ENCODE measurements around the gene BEGAIN. TPM values are rescaled to one million over a fixed set of nuclear protein-coding genes. Genes with fewer than 3 reads are reported as not detected.

BEGAIN gene
- total and polyA plus RNA-seq, 2 donors (not counting 1 experiment from before 2014, with no cell fraction given) = under 0.01 to 0.17 TPM

GRCh38 chr14:100535287-100536120 lies 51.7 kb downstream of the BEGAIN start:
- Histone ChIP-seq H2AFZ (ENCODE audit: low read length) (no peak overlapping the region), H3K4me2 (ENCODE audit: extremely low read depth, insufficient read depth, low read length) (no peak overlapping the region), H3K27ac (ENCODE audit: insufficient read depth, low read length) (no peak overlapping the region), H3K36me3 (ENCODE audit: control insufficient read depth, insufficient read depth, low read length) (no peaks in the 10 kb centered on the region), H4K20me1 (ENCODE audit: control insufficient read depth, extremely low read depth, insufficient read depth, low read length) (no peaks in the 10 kb centered on the region), H3K4me1 (ENCODE audit: control insufficient read depth, extremely low read depth, insufficient read depth, low read length) (peaks cover 5% of the 10 kb centered on the region), H3K9me3 (ENCODE audit: control insufficient read depth, insufficient read depth, low read depth, low read length) (no peaks in the 10 kb centered on the region), H3K27me3 (ENCODE audit: control insufficient read depth, insufficient read depth, low read length) (no peaks in the 10 kb centered on the region), H3K4me3 (replicated peaks in 1 of 4; ENCODE audit: control extremely low read depth in 1 of 4, insufficient read depth in 1 of 4, low read depth in 3 of 4, low read length in 4 of 4) (no peak overlapping the region), H3K79me2 (ENCODE audit: control insufficient read depth, insufficient read depth, low read length) (no peaks in the 10 kb centered on the region), H3K9ac (ENCODE audit: insufficient read depth, low read length) (no peak overlapping the region)
- DNase-seq (ENCODE audit: low read depth in 2 of 2) = no peak
- no peak for TF ChIP-seq EZH2 (IDR thresholded peaks at IDR 0.05; ENCODE audit: low read length, missing control alignments)
- TF ChIP-seq, protein P1, sequence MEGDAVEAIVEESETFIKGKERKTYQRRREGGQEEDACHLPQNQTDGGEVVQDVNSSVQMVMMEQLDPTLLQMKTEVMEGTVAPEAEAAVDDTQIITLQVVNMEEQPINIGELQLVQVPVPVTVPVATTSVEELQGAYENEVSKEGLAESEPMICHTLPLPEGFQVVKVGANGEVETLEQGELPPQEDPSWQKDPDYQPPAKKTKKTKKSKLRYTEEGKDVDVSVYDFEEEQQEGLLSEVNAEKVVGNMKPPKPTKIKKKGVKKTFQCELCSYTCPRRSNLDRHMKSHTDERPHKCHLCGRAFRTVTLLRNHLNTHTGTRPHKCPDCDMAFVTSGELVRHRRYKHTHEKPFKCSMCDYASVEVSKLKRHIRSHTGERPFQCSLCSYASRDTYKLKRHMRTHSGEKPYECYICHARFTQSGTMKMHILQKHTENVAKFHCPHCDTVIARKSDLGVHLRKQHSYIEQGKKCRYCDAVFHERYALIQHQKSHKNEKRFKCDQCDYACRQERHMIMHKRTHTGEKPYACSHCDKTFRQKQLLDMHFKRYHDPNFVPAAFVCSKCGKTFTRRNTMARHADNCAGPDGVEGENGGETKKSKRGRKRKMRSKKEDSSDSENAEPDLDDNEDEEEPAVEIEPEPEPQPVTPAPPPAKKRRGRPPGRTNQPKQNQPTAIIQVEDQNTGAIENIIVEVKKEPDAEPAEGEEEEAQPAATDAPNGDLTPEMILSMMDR (conservative IDR thresholded peaks at IDR 0.05 in 1 of 2, IDR thresholded peaks at IDR 0.05 in 1 of 2; ENCODE audit: low read depth in 1 of 2, low read length in 2 of 2) = no peak

DNA sequence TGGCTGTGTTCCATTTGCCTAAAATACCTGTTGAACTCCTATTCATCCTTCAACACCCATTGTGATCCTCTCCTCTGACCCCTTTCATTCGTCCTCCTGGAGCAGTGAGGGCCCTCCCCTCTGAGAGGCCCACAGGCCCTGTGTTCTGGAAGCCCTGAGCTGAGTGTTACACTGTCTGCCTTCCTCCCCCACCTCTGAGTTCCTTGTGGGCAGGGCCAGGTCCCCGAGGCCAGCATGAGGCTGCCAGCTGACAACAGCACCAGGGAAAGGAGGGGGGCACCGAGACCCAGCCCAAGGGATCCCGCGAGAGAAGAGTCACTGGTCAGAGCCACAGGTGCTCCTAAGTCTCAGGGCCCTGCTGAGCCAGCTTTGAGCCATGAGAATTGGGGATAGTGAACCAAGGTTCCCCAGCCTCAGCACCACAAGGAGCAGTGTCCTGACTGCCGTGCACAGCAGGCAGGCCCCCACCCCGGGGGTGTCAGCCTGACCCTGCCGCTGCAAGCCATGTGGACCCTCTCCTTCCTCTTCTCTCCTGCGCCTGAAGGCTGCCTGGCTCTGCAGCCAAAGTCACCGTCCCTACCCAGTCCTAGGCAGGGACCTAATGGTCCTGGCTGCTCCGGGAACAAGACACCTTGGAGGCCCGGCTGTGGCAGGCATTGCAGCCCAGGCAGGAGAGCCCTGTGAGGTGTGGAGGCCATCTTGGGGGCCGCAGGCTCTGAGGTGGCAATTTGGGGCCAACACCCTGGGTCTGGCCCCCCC lies 52.5 kb downstream of the BEGAIN start:
- H2AFZ ChIP-seq (ENCODE audit: low read length) = no peak overlapping the region
- DNase-seq (ENCODE audit: low read depth in 2 of 2) = no peak
- no peaks in the 10 kb centered on the region for H3K36me3 ChIP-seq (ENCODE audit: control insufficient read depth, insufficient read depth, low read length)
- no peaks in the 10 kb centered on the region for H3K27me3 ChIP-seq (ENCODE audit: control insufficient read depth, insufficient read depth, low read length)
- H3K9ac ChIP-seq (ENCODE audit: insufficient read depth, low read length) = no peak overlapping the region
- H3K27ac ChIP-seq (ENCODE audit: insufficient read depth, low read length) = no peak overlapping the region
- H3K79me2 ChIP-seq (ENCODE audit: control insufficient read depth, insufficient read depth, low read length) = no peaks in the 10 kb centered on the region
- no peak for TF ChIP-seq EZH2 (IDR thresholded peaks at IDR 0.05; ENCODE audit: low read length, missing control alignments)
- TF ChIP-seq, protein P1 (conservative IDR thresholded peaks at IDR 0.05 in 1 of 2, IDR thresholded peaks at IDR 0.05 in 1 of 2; ENCODE audit: low read depth in 1 of 2, low read length in 2 of 2) = no peak
- H3K4me2 ChIP-seq (ENCODE audit: extremely low read depth, insufficient read depth, low read length) = no peak overlapping the region
- no peaks in the 10 kb centered on the region for H3K9me3 ChIP-seq (ENCODE audit: control insufficient read depth, insufficient read depth, low read depth, low read length)
- peaks cover 5% of the 10 kb centered on the region for H3K4me1 ChIP-seq (ENCODE audit: control insufficient read depth, extremely low read depth, insufficient read depth, low read length)
- no peak overlapping the region for H3K4me3 ChIP-seq (replicated peaks in 1 of 4; ENCODE audit: control extremely low read depth in 1 of 4, insufficient read depth in 1 of 4, low read depth in 3 of 4, low read length in 4 of 4)
- no peaks in the 10 kb centered on the region for H4K20me1 ChIP-seq (ENCODE audit: control insufficient read depth, extremely low read depth, insufficient read depth, low read length)
